Stimulated activated naive B cell treated with anti-CD40 and anti-IgM and Interleukin-4, amounts not matched to agents 10 μg/mL and 1 μg/mL and 100 μg/mL, for 72 hours (primary cell): ENCODE results near the gene EFCAB6.

Experiments used
- ATAC-seq, 2 donors: fragments of 150-1000 bp; cut with Tn5 transposase; replicated peaks; 2 replicates each; pipeline ENCODE4 v1.10.0; 2021; ENCODE audit warnings: moderate library complexity in 1 of 2
- DNase-seq: peaks from one replicate; pipeline ENCODE4 v3.0.0; 2021
- H3K27ac Mint-ChIP-seq: one replicate; pipeline ENCODE4 v1.8.0; 2022; ENCODE audit warnings: mild to moderate bottlenecking, mixed read lengths
- H3K27me3 Mint-ChIP-seq, 2 donors: one replicate each; pipeline ENCODE4 v1.8.0; 2022; ENCODE audit warnings: mixed read lengths in 2 of 2
- H3K36me3 Mint-ChIP-seq, 2 donors: one replicate each; pipeline ENCODE4 v1.8.0; 2022; ENCODE audit warnings: mixed read lengths in 2 of 2, mild to moderate bottlenecking in 1 of 2
- H3K4me1 Mint-ChIP-seq, 2 donors: one replicate each; pipeline ENCODE4 v1.8.0; 2022; ENCODE audit warnings: mixed read lengths in 2 of 2, mild to moderate bottlenecking in 1 of 2
- H3K4me3 Mint-ChIP-seq, 2 donors: one replicate each; pipeline ENCODE4 v1.8.0; 2022; ENCODE audit warnings: mild to moderate bottlenecking in 2 of 2, mixed read lengths in 2 of 2, moderate library complexity in 1 of 2
- H3K9me3 Mint-ChIP-seq, 2 donors: one replicate each; pipeline ENCODE4 v1.8.0; 2022; ENCODE audit warnings: mixed read lengths in 2 of 2, mild to moderate bottlenecking in 1 of 2

EFCAB6 gene

GRCh38 chr22:43516386-43516785 is 295.7 kb downstream of the EFCAB6 start:
- DNase-seq (no peak), ATAC-seq (no peak)
- Mint-ChIP-seq H3K4me1 (peaks cover 4 to 8% of the 10 kb centered on the region in 2 donors), H3K36me3 (no peaks in the 10 kb centered on the region), H3K27ac (no peak overlapping the region), H3K27me3 (peaks cover 7 to 9% of the 10 kb centered on the region in 2 donors), H3K9me3 (no peaks in the 10 kb centered on the region), H3K4me3 (no peak overlapping the region)

DNA sequence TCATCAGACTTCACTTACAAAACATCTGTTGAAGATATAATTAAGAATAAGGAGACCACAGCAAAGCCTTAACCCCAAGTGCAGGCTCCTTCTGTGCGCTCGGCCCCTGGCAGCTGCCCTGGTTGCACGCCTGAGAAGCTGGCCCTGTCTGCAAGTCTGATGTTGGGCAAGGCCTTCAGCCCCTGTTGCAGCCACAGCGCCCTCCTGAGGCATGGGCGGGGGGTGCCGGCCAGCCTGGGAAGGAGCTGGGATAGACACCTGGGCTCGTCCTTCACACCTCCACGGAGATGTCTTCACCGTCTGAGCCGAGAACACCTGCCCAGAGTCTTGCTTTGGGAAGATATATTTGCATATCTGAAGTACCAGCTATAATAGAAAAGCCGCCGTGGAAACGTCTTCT is 296.2 kb downstream of the EFCAB6 start:
- Mint-ChIP-seq H3K27me3 (peaks cover 7 to 9% of the 10 kb centered on the region in 2 donors), H3K4me3 (no peak overlapping the region), H3K27ac (no peak overlapping the region), H3K36me3 (no peaks in the 10 kb centered on the region), H3K4me1 (peaks cover 4 to 6% of the 10 kb centered on the region in 2 donors), H3K9me3 (no peaks in the 10 kb centered on the region)
- no peak for DNase-seq
- ATAC-seq: no peak

- DNase-seq (no peak), ATAC-seq (no peak)
- no peaks in the 10 kb centered on the region for H3K9me3 Mint-ChIP-seq
- no peak overlapping the region for H3K27ac Mint-ChIP-seq
- no peaks in the 10 kb centered on the region for H3K36me3 Mint-ChIP-seq
- no peak overlapping the region for H3K4me3 Mint-ChIP-seq
- H3K27me3 Mint-ChIP-seq: peaks cover 7 to 9% of the 10 kb centered on the region in 2 donors
- peaks cover 1% of the 10 kb centered on the region in 2 donors for H3K4me1 Mint-ChIP-seq
These were observed 296.7 kb downstream of the EFCAB6 start for GRCh38 chr22:43515411-43515810.

DNA sequence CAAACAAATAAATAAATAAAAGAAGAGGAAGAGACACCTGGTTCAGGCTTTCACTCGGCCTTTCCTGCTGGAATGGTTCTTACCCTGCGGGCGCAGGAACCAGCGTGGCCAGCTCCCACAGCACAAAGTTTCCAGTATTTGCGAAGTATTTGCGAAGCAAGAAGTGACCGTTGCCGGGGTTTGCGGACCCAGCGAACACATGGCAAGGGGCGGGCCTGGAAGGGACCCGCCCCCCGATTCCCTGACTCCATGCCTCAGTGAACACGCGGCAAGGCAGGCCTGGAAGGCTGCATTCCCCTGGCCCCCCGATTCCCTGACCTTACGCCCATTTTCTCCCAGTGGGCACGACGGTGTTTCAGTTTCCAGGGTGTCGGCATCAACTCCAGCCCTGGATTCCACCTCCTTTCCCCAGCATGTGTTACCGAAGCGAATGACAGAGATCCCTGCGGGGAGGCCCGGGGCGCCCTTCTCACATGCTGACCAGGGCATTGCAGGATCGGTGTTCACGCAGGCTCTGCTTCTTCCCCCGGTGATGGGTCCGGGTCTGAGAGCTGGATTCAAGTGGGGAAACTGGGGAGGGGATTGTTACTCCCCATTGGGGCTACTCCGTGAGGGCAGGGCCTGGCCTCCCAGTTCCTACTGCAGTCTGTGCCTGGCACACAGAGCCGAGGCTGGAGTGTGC is 297.5 kb downstream of the EFCAB6 start:
- Mint-ChIP-seq H3K27me3 (peaks cover 5 to 11% of the 10 kb centered on the region in 2 donors), H3K36me3 (no peaks in the 10 kb centered on the region), H3K9me3 (no peaks in the 10 kb centered on the region), H3K4me3 (no peak overlapping the region), H3K27ac (no peak overlapping the region), H3K4me1 (no peaks in the 10 kb centered on the region)
- no peak for ATAC-seq
- DNase-seq: no peak

GRCh38 chr22:43512279-43512678 is 299.8 kb downstream of the EFCAB6 start:
- no peaks in the 10 kb centered on the region for H3K36me3 Mint-ChIP-seq
- H3K27me3 Mint-ChIP-seq: peaks cover 4 to 16% of the 10 kb centered on the region in 2 donors
- no peaks in the 10 kb centered on the region for H3K4me1 Mint-ChIP-seq
- no peak overlapping the region for H3K4me3 Mint-ChIP-seq
- DNase-seq: no peak
- H3K27ac Mint-ChIP-seq: no peak overlapping the region
- peaks cover 2 to 4% of the 10 kb centered on the region in 2 donors for H3K9me3 Mint-ChIP-seq
- no peak for ATAC-seq

DNA sequence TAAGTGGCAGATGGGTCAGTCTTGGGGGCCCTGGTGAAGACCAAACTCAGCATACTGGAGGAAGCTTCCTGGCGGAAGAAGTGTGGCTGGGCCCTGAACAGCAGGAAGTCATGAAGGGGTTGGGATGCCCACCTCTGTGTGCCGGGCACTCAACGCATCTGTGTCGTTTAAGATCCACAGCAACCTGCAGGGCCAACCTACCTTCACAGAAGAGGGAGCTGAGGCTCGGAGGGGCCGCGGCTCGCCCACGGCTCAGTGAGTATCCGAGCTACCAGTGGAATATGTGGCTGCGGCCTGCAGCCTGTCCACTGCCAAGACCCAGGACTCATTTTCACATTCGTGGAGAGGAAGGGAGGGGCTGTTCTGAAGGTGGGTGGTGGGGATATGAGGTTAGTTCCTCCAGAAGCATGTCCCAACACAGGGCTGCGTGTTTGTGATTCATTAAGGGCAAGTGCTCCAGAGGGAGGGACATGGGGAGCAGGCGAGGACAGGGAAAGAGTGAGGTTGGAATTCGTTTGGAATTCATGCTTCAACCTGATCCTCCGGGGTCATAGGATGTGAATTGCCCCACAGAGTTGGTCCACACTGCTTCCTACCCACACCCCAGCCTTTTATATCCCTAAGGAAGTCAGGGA is 300.7 kb downstream of the EFCAB6 start:
- no peak overlapping the region for H3K4me3 Mint-ChIP-seq
- no peak overlapping the region for H3K27ac Mint-ChIP-seq
- H3K36me3 Mint-ChIP-seq: no peaks in the 10 kb centered on the region
- DNase-seq: no peak
- H3K9me3 Mint-ChIP-seq: peaks cover 2 to 4% of the 10 kb centered on the region in 2 donors
- peaks cover 4 to 16% of the 10 kb centered on the region in 2 donors for H3K27me3 Mint-ChIP-seq
- H3K4me1 Mint-ChIP-seq: no peaks in the 10 kb centered on the region
- no peak for ATAC-seq

DNA sequence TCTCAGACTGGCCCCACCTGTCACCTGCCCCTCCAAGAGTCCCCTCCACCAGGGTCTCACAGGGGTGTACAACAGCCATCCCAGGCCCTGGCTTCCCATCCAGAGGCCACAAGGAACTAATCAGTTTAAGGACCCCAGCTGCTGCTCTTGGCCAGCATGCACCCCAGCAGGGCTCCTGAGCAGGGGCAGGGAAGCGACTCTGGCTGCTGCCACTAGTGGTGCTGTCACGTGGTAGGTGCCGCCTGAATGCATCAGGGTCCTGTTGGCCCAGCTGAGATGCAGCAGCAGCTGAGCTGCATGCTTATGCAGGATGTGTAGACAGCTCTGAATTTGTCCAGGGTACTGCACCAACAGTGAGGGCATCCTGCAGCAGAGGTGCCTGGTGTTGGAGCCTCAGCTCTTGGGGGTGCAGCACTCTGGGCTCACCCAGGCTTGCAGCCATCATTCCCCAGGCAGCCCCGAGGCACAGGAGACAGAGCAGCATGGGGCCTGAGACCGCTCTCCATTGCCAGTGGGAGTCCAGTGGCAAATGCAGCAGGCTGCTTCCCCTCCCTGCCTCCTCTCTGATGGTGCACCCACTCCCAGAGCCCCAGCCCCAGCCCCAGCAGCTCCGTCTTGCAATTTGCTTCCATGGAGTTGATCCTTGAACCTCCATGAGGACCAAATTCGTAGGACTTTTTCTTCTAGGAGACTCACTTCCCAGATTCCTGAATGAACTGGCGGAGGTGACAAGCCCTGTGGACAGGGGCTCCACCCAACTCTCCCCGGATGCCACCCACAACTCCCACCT is 301.6 kb downstream of the EFCAB6 start:
- Mint-ChIP-seq H3K9me3 (peaks cover 2 to 4% of the 10 kb centered on the region in 2 donors), H3K4me3 (no peak overlapping the region), H3K4me1 (no peaks in the 10 kb centered on the region), H3K27me3 (peaks cover 4 to 16% of the 10 kb centered on the region in 2 donors), H3K36me3 (no peaks in the 10 kb centered on the region), H3K27ac (no peak overlapping the region)
- no peak for ATAC-seq
- DNase-seq: no peak

DNA sequence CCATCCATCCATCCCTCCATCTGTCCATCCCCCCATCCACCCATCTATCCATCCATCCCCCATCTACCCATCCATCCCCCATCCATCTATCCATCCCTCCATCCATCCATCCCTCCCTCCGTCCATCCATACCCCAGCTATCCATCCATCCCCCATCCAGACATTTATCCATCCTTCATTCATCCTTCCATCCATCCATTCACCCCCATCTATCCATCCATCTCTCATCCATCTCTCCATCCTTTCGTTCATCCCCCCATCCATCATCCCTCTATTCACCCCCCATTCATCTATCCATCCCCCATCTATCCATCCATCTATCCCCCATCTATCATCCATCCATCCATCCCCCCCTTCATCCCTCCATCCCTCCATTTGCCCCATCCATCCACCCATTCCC is 302.8 kb downstream of the EFCAB6 start:
- Mint-ChIP-seq H3K9me3 (peaks cover 2 to 4% of the 10 kb centered on the region in 2 donors), H3K27me3 (peaks cover 0 to 12% of the 10 kb centered on the region in 2 donors), H3K4me1 (no peaks in the 10 kb centered on the region), H3K36me3 (no peaks in the 10 kb centered on the region), H3K27ac (no peak overlapping the region), H3K4me3 (no peak overlapping the region)
- DNase-seq: no peak
- no peak for ATAC-seq

DNA sequence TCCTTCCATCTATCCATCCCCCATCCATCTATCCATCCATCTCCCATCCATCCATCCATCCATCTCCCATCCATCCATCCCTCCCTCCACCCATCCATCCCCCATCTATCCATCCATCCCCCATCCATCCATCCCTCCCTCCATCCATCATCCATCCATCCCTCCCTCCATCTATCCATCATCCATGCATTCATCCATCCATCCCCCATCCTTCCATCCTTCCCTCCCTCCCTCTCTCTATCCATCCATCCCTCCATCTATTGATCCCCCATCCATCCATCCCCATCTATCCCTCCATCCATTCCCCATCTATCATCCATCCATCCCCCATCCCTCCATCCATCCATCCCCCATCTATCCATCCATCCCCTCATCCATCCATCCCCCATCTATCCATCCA is 303.6 kb downstream of the EFCAB6 start:
- Mint-ChIP-seq H3K27ac (no peak overlapping the region), H3K36me3 (no peaks in the 10 kb centered on the region), H3K4me3 (no peak overlapping the region), H3K27me3 (peaks cover 0 to 12% of the 10 kb centered on the region in 2 donors), H3K9me3 (peaks cover 2 to 4% of the 10 kb centered on the region in 2 donors), H3K4me1 (no peaks in the 10 kb centered on the region)
- DNase-seq: no peak
- ATAC-seq: no peak

- Mint-ChIP-seq H3K9me3 (peaks cover 2 to 4% of the 10 kb centered on the region in 2 donors), H3K4me1 (no peaks in the 10 kb centered on the region), H3K4me3 (no peak overlapping the region), H3K27me3 (peaks cover 0 to 8% of the 10 kb centered on the region in 2 donors), H3K27ac (no peak overlapping the region), H3K36me3 (no peaks in the 10 kb centered on the region)
- no peak for ATAC-seq
- no peak for DNase-seq
These were observed 304.9 kb downstream of the EFCAB6 start for GRCh38 chr22:43507235-43507634.

GRCh38 chr22:43506487-43506886 is 305.6 kb downstream of the EFCAB6 start:
- peaks cover 0 to 8% of the 10 kb centered on the region in 2 donors for H3K27me3 Mint-ChIP-seq
- H3K4me1 Mint-ChIP-seq: no peaks in the 10 kb centered on the region
- H3K36me3 Mint-ChIP-seq: no peaks in the 10 kb centered on the region
- H3K4me3 Mint-ChIP-seq: no peak overlapping the region
- no peak overlapping the region for H3K27ac Mint-ChIP-seq
- peaks cover 2 to 4% of the 10 kb centered on the region in 2 donors for H3K9me3 Mint-ChIP-seq
- no peak for ATAC-seq
- DNase-seq: no peak

DNA sequence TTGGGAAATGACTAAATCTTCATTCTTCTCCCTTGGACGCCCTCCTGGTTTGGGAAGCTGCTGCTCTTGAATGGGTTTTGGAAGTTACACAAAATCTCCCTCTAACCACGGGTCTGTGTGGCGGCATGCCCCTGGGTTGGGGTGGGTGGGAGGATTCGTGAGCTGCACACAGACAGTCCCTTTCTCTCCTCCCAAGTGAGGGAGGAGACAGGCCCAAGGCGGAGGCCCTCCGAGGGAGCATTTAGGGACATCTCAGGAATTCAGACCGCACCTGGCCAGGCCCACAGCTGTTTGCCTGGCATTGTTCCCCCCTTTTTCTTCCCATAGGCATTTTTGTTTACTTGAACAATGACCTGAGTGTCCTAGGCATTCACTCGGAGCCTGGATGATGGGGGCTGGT is 306.2 kb downstream of the EFCAB6 start:
- Mint-ChIP-seq H3K4me3 (no peak overlapping the region), H3K36me3 (no peaks in the 10 kb centered on the region), H3K27ac (no peak overlapping the region), H3K27me3 (peaks cover 0 to 8% of the 10 kb centered on the region in 2 donors), H3K9me3 (peaks cover 2 to 4% of the 10 kb centered on the region in 2 donors), H3K4me1 (no peaks in the 10 kb centered on the region)
- ATAC-seq: no peak
- DNase-seq: no peak

DNA sequence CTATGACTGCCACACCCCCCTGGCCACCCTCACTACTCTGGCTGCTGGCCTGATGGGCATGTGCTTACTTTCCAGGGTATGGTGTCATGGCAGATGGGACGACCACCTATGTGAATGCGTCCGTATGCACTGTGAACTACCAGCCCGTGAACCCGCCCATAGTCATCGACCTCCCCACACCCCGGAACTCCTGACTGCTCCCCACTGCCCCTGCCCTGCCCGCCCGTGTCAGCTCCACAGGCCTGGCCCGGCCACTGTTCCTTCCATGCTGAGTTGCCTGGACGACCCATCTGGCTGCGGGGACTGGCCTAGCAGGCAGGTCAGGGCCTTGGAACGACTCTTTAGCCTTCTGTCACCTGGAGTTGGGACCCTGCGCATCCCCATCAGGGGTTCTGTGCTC is 306.7 kb downstream of the EFCAB6 start:
- no peaks in the 10 kb centered on the region for H3K4me1 Mint-ChIP-seq
- H3K36me3 Mint-ChIP-seq: no peaks in the 10 kb centered on the region
- H3K4me3 Mint-ChIP-seq: no peak overlapping the region
- peaks cover 0 to 8% of the 10 kb centered on the region in 2 donors for H3K27me3 Mint-ChIP-seq
- no peak for ATAC-seq
- H3K27ac Mint-ChIP-seq: no peak overlapping the region
- H3K9me3 Mint-ChIP-seq: peaks cover 2 to 4% of the 10 kb centered on the region in 2 donors
- no peak for DNase-seq

- ATAC-seq: no peak
These were observed 307.3 kb downstream of the EFCAB6 start for GRCh38 chr22:43504666-43505261.

More at GRCh38 chr22:43504666-43505261, 307.3 kb downstream of the EFCAB6 start:
- Mint-ChIP-seq H3K4me1 (no peaks in the 10 kb centered on the region), H3K27me3 (peaks cover 0 to 6% of the 10 kb centered on the region in 2 donors), H3K4me3 (no peak overlapping the region), H3K9me3 (peaks cover 2 to 4% of the 10 kb centered on the region in 2 donors), H3K36me3 (no peaks in the 10 kb centered on the region), H3K27ac (no peak overlapping the region)
- DNase-seq: no peak
